SK-N-SH (cell line): Measurements from ENCODE around the gene STK16. TPM values are rescaled to one million over a fixed set of nuclear protein-coding genes. Genes with fewer than 3 reads are reported as not detected.

Experiments
- CTCF ChIA-PET: fragments of 300-600, 350-600 bp; formaldehyde crosslinking; extraction: SDS; loops from one replicate; lab custom pipeline; 2021; lab: Yijun Ruan, JAX
- POLR2A ChIA-PET: fragments of 350-600 bp; sonication (Branson Sonifier 250); formaldehyde crosslinking; extraction: SDS; loops from one replicate; lab custom pipeline; 2020; ENCODE audit warnings: antibody characterized with exemption, inconsistent platforms; lab: Yijun Ruan, JAX
- DNase-seq: peaks from one replicate; pipeline ENCODE4 v3.0.0; 2012
- H2AFZ ChIP-seq: fragments of 200-600 bp; sonication (generic); 2 replicates; pipeline ENCODE4 v1.8.1; 2016; ENCODE audit warnings: antibody characterized with exemption, mild to moderate bottlenecking, low read depth
- H3F3A ChIP-seq: fragments of 200-600 bp; sonication (generic); replicated peaks from 2 replicates; pipeline ENCODE3; 2016; ENCODE audit warnings: antibody characterized with exemption, mild to moderate bottlenecking; ENCODE audit not compliant: insufficient read depth
- H3K27ac ChIP-seq, 2 experiments: fragments of 200-500 bp in 1 of 2; fragments of 200-600 bp in 1 of 2; sonication (Bioruptor generic) in 1 of 2; sonication (generic), shearing (Covaris generic) in 1 of 2; 2 replicates each; pipeline versions ENCODE4 v1.5.1 to v1.6.1; 2014 to 2016; ENCODE audit warnings: low read depth in 2 of 2, inconsistent platforms in 1 of 2, low read length in 1 of 2, mild to moderate bottlenecking in 1 of 2, mixed read lengths in 1 of 2
- H3K27me3 ChIP-seq: fragments of 200-600 bp; sonication (generic), shearing (Covaris generic); 2 replicates; pipeline ENCODE4 v1.6.1; 2016; ENCODE audit warnings: mixed run types; ENCODE audit not compliant: insufficient read depth
- H3K36me3 ChIP-seq, 2 experiments: fragments of 200-500 bp in 1 of 2; fragments of 200-600 bp in 1 of 2; sonication (Bioruptor generic) in 1 of 2; sonication (generic) in 1 of 2; replicated peaks in 1 of 2; 2 replicates each; pipeline versions ENCODE3 to v1.5.1; 2014 to 2016; ENCODE audit warnings: low read length in 1 of 2, mild to moderate bottlenecking in 1 of 2; ENCODE audit not compliant: insufficient read depth in 2 of 2, control insufficient read depth in 1 of 2
- H3K4me1 ChIP-seq, 2 experiments: fragments of 200-500 bp in 1 of 2; fragments of 200-600 bp in 1 of 2; sonication (Bioruptor generic) in 1 of 2; sonication (generic), shearing (Covaris generic) in 1 of 2; 2 replicates each; pipeline versions ENCODE4 v1.5.1 to v1.6.1; 2014 to 2016; ENCODE audit warnings: low read depth in 1 of 2, low read length in 1 of 2, mixed run types in 1 of 2; ENCODE audit not compliant: insufficient read depth in 2 of 2, control insufficient read depth in 1 of 2
- H3K4me2 ChIP-seq: fragments of 200-600 bp; sonication (generic), shearing (Covaris generic); 2 replicates; pipeline ENCODE4 v1.6.1; 2017; ENCODE audit warnings: mixed run types
- H3K4me3 ChIP-seq, 2 experiments: fragments of 200-500 bp in 1 of 2; fragments of 200-600 bp in 1 of 2; sonication (Bioruptor generic) in 1 of 2; sonication (generic), shearing (Covaris generic) in 1 of 2; 2 replicates each; pipeline versions ENCODE4 v1.5.1 to v1.8.1; 2014 to 2016; ENCODE audit warnings: low read depth in 2 of 2, inconsistent platforms in 1 of 2, low read length in 1 of 2, mild to moderate bottlenecking in 1 of 2, mixed read lengths in 1 of 2, moderate library complexity in 1 of 2
- H3K79me2 ChIP-seq: fragments of 200-600 bp; sonication (generic); 2 replicates; pipeline ENCODE4 v1.8.1; 2017; ENCODE audit warnings: mild to moderate bottlenecking; ENCODE audit not compliant: insufficient read depth
- H3K9ac ChIP-seq: fragments of 200-600 bp; sonication (generic); 2 replicates; pipeline ENCODE4 v1.6.1; 2017; ENCODE audit warnings: mixed run types
- H3K9me2 ChIP-seq: fragments of 200-600 bp; sonication (generic); 2 replicates; pipeline ENCODE4 v1.6.1; 2017; ENCODE audit warnings: mixed run types
- H3K9me3 ChIP-seq: fragments of 200-600 bp; sonication (generic); 2 replicates; pipeline ENCODE4 v1.6.1; 2017; ENCODE audit warnings: mixed run types, mild to moderate bottlenecking, moderate library complexity
- H4K20me1 ChIP-seq: fragments of 200-600 bp; sonication (generic); 2 replicates; pipeline ENCODE4 v1.6.1; 2017; ENCODE audit warnings: mild to moderate bottlenecking, mixed run types; ENCODE audit not compliant: insufficient read depth
- EZH2phosphoT487 ChIP-seq: fragments of 200-600 bp; sonication (generic); IDR thresholded peaks from 2 replicates; pipeline ENCODE4 v1.6.1; 2017; ENCODE audit warnings: low read depth, mixed run types, mild to moderate bottlenecking, antibody characterized with exemption, moderate library complexity, borderline replicate concordance
- FOXM1 ChIP-seq: IDR thresholded peaks from 2 replicates; pipeline ENCODE4 v1.4.0; 2012; ENCODE audit warnings: low read depth, mild to moderate bottlenecking
- GATA2 ChIP-seq: sonication (generic); formaldehyde crosslinking; IDR thresholded peaks from 2 replicates; pipeline ENCODE4 v1.5.0; 2020; ENCODE audit warnings: mild to moderate bottlenecking, missing genetic modification reagents
- MEF2A ChIP-seq: IDR thresholded peaks from 2 replicates; pipeline ENCODE4 v1.4.0; 2012; ENCODE audit warnings: low read depth, borderline replicate concordance
- NRF1 ChIP-seq: IDR thresholded peaks from 2 replicates; pipeline ENCODE4 v1.6.1; 2012; ENCODE audit warnings: low read depth, mild to moderate bottlenecking, low read length
- POLR2AphosphoS5 ChIP-seq: IDR thresholded peaks from 2 replicates; pipeline ENCODE4 v1.6.1; 2012; ENCODE audit warnings: low read depth, low read length
- RCOR1 ChIP-seq: fragments of 150-350 bp; IDR thresholded peaks from 2 replicates; pipeline ENCODE4 v1.6.1; 2017; ENCODE audit warnings: antibody characterized with exemption, low read length
- TAF1 ChIP-seq: IDR thresholded peaks from 2 replicates; pipeline ENCODE4 v1.6.1; 2012; ENCODE audit warnings: low read depth, mild to moderate bottlenecking, low read length, moderate library complexity, borderline replicate concordance
- WGBS: methylation state at CpG from one replicate; pipeline ENCODE4 v1.1.6; 2017; ENCODE audit warnings: low lambda C conversion rate; 5-methylcytosine and 5-hydroxymethylcytosine counted together
- polyA plus RNA-seq, 3 experiments: library from polyadenylated mRNA; depleted of rRNA; stranded (reverse); fragments of >200 nt; gene quantifications; 2 replicates each; pipeline ENCODE4 v1.2.3, GENCODE V29; 2012
- TF ChIP-seq, protein P1 (sequence below): IDR thresholded peaks from 2 replicates; pipeline ENCODE4 v1.4.0; 2012; ENCODE audit warnings: low read depth
- TF ChIP-seq, protein P2 (sequence below): IDR thresholded peaks from 2 replicates; pipeline ENCODE4 v1.4.0; 2012; ENCODE audit warnings: low read depth, borderline replicate concordance
- TF ChIP-seq, protein P3 (sequence below): IDR thresholded peaks from 2 replicates; pipeline ENCODE4 v1.6.1; 2012; ENCODE audit warnings: mild to moderate bottlenecking, low read depth, low read length, moderate library complexity
- TF ChIP-seq, protein P4 (sequence below): fragments of 150-350 bp; IDR thresholded peaks from 2 replicates; pipeline ENCODE4 v1.6.1; 2017; ENCODE audit warnings: antibody characterized with exemption, low read length, low read depth, borderline replicate concordance

STK16 gene
- polyA plus RNA-seq, 1 of the 3 experiments (the other 2 are of a cell fraction) = 57.6 TPM

DNA sequence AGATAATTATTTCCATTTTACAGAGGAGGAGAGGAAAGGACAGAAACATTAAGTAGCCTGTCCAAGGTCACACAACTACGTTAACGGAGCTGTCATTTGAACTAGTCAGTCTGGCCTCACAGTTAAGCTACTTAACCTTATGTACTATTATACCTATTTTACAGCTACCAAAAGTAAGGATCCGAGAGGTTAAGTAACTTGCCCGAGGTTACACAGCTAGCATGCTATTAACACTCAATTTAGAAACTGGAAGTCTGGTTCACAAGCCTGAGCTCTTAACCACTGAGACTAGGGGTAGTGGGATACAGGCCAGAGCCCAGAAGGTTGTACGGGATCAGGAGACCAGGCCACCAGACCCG, 511 bp upstream of the STK16 start:
- Histone ChIP-seq H3K4me2 (peak overlapping the region; percentile 91), H3K9me3 (no peaks in the 10 kb centered on the region), H3K9ac (peak overlapping the region; percentile 94), H3K9me2 (no peaks in the 10 kb centered on the region), H3K36me3 (peaks cover 6 to 20% of the 10 kb centered on the region in 2 experiments), H4K20me1 (no peaks in the 10 kb centered on the region), H3K79me2 (peaks cover 20% of the 10 kb centered on the region), H3K27ac (peak overlapping the region; percentile 78 to 92), H2AFZ (peak overlapping the region; percentile 73), H3F3A (peaks cover 15% of the 10 kb centered on the region), H3K4me1 (peaks cover 10 to 26% of the 10 kb centered on the region in 2 experiments), H3K27me3 (no peaks in the 10 kb centered on the region), H3K4me3 (peak overlapping the region; percentile 84 to 97)
- TF ChIP-seq MEF2A (no peak), EZH2phosphoT487 (no peak), TAF1 (no peak), RCOR1 (0 out of 2 replicates have a peak, but pooled peaks have one; percentile 7), NRF1 (no peak)
- TF ChIP-seq, protein P1, sequence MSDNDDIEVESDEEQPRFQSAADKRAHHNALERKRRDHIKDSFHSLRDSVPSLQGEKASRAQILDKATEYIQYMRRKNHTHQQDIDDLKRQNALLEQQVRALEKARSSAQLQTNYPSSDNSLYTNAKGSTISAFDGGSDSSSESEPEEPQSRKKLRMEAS = no peak
- 21% methylated on average over 6 of the region's 6 CpGs for WGBS
- DNase-seq = no peak
- POLR2A ChIA-PET = interaction anchor here (0.5 to 2.9 kb wide), 12 partner anchors 10 to 297 kb away, joined by 3 to 23 read pairs (median 6); partner anchors contain the start of genes ABCB6, ANKZF1, ATG9A and CNPPD1
- CTCF ChIA-PET = interaction anchor here (1.0 to 3.2 kb wide), 10 partner anchors 11 to 264 kb away, joined by 3 to 20 read pairs (median 4); partner anchors contain the start of gene NHEJ1

DNA sequence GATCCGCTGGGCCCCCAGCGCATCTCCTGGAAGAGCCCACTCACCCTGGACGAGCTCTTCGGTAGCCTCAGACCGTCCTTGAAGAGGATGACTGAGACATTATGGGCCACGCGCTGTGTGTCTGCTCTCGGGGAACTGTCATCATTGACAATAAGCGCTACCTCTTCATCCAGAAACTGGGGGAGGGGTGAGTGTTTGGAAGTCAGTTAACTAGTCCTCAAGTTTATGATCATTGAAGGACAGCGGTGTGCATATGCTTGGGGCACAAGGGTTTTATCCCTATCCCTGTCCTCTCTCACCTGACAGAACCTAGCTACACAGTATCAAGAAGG, 586 bp downstream of the STK16 start:
- H3K9me3 ChIP-seq = no peaks in the 10 kb centered on the region
- peaks cover 19 to 26% of the 10 kb centered on the region in 2 experiments for H3K4me1 ChIP-seq
- no peaks in the 10 kb centered on the region for H3K27me3 ChIP-seq
- peak overlapping the region; percentile 94 for H3K9ac ChIP-seq
- H3K36me3 ChIP-seq = peaks cover 6 to 16% of the 10 kb centered on the region in 2 experiments
- H3K4me3 ChIP-seq = peak overlapping the region; percentile 84 to 97
- H3K79me2 ChIP-seq = peaks cover 20% of the 10 kb centered on the region
- peak overlapping the region; percentile 91 for H3K4me2 ChIP-seq
- peaks cover 19% of the 10 kb centered on the region for H3F3A ChIP-seq
- no peaks in the 10 kb centered on the region for H3K9me2 ChIP-seq
- CTCF ChIA-PET = interaction anchor here (0.9 to 3.3 kb wide), 13 partner anchors 10 to 265 kb away, joined by 3 to 20 read pairs (median 4); no protein-coding TSS in a partner anchor
- H2AFZ ChIP-seq = peak overlapping the region; percentile 73; the same call in 1 of the 2 replicates
- TF ChIP-seq, protein P2, sequence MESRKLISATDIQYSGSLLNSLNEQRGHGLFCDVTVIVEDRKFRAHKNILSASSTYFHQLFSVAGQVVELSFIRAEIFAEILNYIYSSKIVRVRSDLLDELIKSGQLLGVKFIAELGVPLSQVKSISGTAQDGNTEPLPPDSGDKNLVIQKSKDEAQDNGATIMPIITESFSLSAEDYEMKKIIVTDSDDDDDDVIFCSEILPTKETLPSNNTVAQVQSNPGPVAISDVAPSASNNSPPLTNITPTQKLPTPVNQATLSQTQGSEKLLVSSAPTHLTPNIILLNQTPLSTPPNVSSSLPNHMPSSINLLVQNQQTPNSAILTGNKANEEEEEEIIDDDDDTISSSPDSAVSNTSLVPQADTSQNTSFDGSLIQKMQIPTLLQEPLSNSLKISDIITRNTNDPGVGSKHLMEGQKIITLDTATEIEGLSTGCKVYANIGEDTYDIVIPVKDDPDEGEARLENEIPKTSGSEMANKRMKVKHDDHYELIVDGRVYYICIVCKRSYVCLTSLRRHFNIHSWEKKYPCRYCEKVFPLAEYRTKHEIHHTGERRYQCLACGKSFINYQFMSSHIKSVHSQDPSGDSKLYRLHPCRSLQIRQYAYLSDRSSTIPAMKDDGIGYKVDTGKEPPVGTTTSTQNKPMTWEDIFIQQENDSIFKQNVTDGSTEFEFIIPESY = no peak
- TF ChIP-seq, protein P3, sequence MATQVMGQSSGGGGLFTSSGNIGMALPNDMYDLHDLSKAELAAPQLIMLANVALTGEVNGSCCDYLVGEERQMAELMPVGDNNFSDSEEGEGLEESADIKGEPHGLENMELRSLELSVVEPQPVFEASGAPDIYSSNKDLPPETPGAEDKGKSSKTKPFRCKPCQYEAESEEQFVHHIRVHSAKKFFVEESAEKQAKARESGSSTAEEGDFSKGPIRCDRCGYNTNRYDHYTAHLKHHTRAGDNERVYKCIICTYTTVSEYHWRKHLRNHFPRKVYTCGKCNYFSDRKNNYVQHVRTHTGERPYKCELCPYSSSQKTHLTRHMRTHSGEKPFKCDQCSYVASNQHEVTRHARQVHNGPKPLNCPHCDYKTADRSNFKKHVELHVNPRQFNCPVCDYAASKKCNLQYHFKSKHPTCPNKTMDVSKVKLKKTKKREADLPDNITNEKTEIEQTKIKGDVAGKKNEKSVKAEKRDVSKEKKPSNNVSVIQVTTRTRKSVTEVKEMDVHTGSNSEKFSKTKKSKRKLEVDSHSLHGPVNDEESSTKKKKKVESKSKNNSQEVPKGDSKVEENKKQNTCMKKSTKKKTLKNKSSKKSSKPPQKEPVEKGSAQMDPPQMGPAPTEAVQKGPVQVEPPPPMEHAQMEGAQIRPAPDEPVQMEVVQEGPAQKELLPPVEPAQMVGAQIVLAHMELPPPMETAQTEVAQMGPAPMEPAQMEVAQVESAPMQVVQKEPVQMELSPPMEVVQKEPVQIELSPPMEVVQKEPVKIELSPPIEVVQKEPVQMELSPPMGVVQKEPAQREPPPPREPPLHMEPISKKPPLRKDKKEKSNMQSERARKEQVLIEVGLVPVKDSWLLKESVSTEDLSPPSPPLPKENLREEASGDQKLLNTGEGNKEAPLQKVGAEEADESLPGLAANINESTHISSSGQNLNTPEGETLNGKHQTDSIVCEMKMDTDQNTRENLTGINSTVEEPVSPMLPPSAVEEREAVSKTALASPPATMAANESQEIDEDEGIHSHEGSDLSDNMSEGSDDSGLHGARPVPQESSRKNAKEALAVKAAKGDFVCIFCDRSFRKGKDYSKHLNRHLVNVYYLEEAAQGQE = no peak
- TF ChIP-seq NRF1 = no peak
- no peak for TF ChIP-seq FOXM1
- TF ChIP-seq POLR2AphosphoS5 = no peak
- no peak for TF ChIP-seq GATA2 (CRISPR knock-in tag)
- TF ChIP-seq, protein P4, sequence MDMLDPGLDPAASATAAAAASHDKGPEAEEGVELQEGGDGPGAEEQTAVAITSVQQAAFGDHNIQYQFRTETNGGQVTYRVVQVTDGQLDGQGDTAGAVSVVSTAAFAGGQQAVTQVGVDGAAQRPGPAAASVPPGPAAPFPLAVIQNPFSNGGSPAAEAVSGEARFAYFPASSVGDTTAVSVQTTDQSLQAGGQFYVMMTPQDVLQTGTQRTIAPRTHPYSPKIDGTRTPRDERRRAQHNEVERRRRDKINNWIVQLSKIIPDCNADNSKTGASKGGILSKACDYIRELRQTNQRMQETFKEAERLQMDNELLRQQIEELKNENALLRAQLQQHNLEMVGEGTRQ = no peak
- TF ChIP-seq, all 33 proteins: peak for 0
- DNase-seq = no peak
- H4K20me1 ChIP-seq = no peaks in the 10 kb centered on the region
- WGBS = 2% methylated on average over 7 of the region's 10 CpGs
- peak overlapping the region; percentile 78 to 92 for H3K27ac ChIP-seq
- POLR2A ChIA-PET = interaction anchor here (1.3 to 2.9 kb wide), 6 partner anchors 9 to 69 kb away, joined by 4 to 23 read pairs (median 10); partner anchors contain the start of genes ABCB6, ANKZF1, ATG9A and CNPPD1
